HCT116 (cell line): Measurements from ENCODE around the gene COPZ1. TPM values are rescaled to one million over a fixed set of nuclear protein-coding genes. Genes with fewer than 3 reads are reported as not detected.

Source experiments
- ATAC-seq: fragments of 200-7000 bp; cut with Tn5 transposase; 2 replicates; pipeline ENCODE4 v1.9.1; 2020; ENCODE audit warnings: mild to moderate bottlenecking, moderate library complexity
- BruUV-seq: library from RNA; stranded (reverse); fragments of 400-500 nt; replicated peaks from 2 replicates; lab custom pipeline; 2021; lab: Mats Ljungman, UMichigan
- CTCF ChIA-PET: fragments of 300-600 bp; sonication (Branson Sonifier 250); formaldehyde crosslinking; loops from one replicate; lab custom pipeline; 2021; ENCODE audit warnings: antibody characterized with exemption; lab: Charles Lee
- POLR2A ChIA-PET: fragments of 300-600, 350-600 bp; sonication (Branson Sonifier 250); formaldehyde crosslinking; loops from one replicate; lab custom pipeline; 2021; ENCODE audit warnings: antibody characterized with exemption; lab: Charles Lee
- RAD21 ChIA-PET, 2 experiments: fragments of 300-600 bp; sonication (Branson Sonifier 250); formaldehyde crosslinking; loops; one replicate each; lab custom pipeline; 2023; ENCODE audit warnings: low total read pairs in 2 of 2; ENCODE audit not compliant: uncharacterized antibody in 2 of 2, unreplicated experiment in 2 of 2, low non-redundant PET in 1 of 2; lab: Charles Lee
- DNase-seq: peaks from one replicate; pipeline ENCODE4 v3.0.0-alpha.2; 2010; ENCODE audit warnings: low read depth, low spot score
- H2AFZ ChIP-seq: fragments of 200-600 bp; shearing (Covaris generic), sonication (generic); 2 replicates; pipeline ENCODE4 v1.6.1; 2017; ENCODE audit warnings: low read depth, mixed run types, mixed read lengths, antibody characterized with exemption, low read length; ENCODE audit not compliant: poor library complexity, severe bottlenecking
- H3K27ac ChIP-seq: 2 replicates; pipeline ENCODE4 v1.5.1; 2012; ENCODE audit warnings: low read depth, low read length
- H3K27me3 ChIP-seq: fragments of 200-600 bp; sonication (generic); 2 replicates; pipeline ENCODE4 v1.6.1; 2016; ENCODE audit warnings: mixed run types, low read length, mixed read lengths; ENCODE audit not compliant: insufficient read depth
- H3K36me3 ChIP-seq, 2 experiments: fragments of 200-500 bp in 1 of 2; fragments of 200-600 bp in 1 of 2; sonication (Bioruptor generic) in 1 of 2; sonication (generic) in 1 of 2; 2 replicates each; pipeline versions ENCODE4 v1.5.1 to v1.6.1; 2014 to 2016; ENCODE audit warnings: low read length in 2 of 2, inconsistent platforms in 1 of 2, mixed read lengths in 1 of 2, mixed run types in 1 of 2; ENCODE audit not compliant: insufficient read depth in 2 of 2, control insufficient read depth in 1 of 2
- H3K4me1 ChIP-seq, 2 experiments: fragments of 200-600 bp in 1 of 2; sonication (generic) in 1 of 2; 2 replicates each; pipeline versions ENCODE4 v1.5.1 to v1.6.1; 2012 to 2017; ENCODE audit warnings: low read length in 2 of 2, inconsistent platforms in 1 of 2, mild to moderate bottlenecking in 1 of 2, mixed read lengths in 1 of 2, mixed run types in 1 of 2, moderate library complexity in 1 of 2; ENCODE audit not compliant: insufficient read depth in 2 of 2, control insufficient read depth in 1 of 2
- H3K4me2 ChIP-seq: fragments of 200-600 bp; sonication (generic); 2 replicates; pipeline ENCODE4 v1.6.1; 2017; ENCODE audit warnings: mixed run types, low read length, mixed read lengths
- H3K4me3 ChIP-seq, 2 experiments: fragments of 200-600 bp in 1 of 2; sonication (generic) in 1 of 2; replicated peaks in 1 of 2; 2 replicates each; pipeline ENCODE4 v1.5.1; 2011 to 2016; ENCODE audit warnings: low read length in 2 of 2, control low read depth in 1 of 2, low read depth in 1 of 2, mild to moderate bottlenecking in 1 of 2, mixed read lengths in 1 of 2, mixed run types in 1 of 2
- H3K79me2 ChIP-seq: fragments of 200-600 bp; sonication (generic); 2 replicates; pipeline ENCODE4 v1.6.1; 2017; ENCODE audit warnings: mild to moderate bottlenecking, mixed run types, low read length, moderate library complexity, mixed read lengths; ENCODE audit not compliant: insufficient read depth
- H3K9ac ChIP-seq: fragments of 200-600 bp; sonication (generic); 2 replicates; pipeline ENCODE4 v1.6.1; 2016; ENCODE audit warnings: low read length, mixed read lengths
- H3K9me2 ChIP-seq: fragments of 200-600 bp; sonication (generic), shearing (Covaris generic); 2 replicates; pipeline ENCODE4 v1.6.1; 2017; ENCODE audit warnings: mixed run types, mild to moderate bottlenecking, moderate library complexity; ENCODE audit not compliant: insufficient read depth
- H3K9me3 ChIP-seq, 2 experiments: fragments of 200-500 bp in 1 of 2; fragments of 200-600 bp in 1 of 2; sonication (Bioruptor generic) in 1 of 2; sonication (generic) in 1 of 2; 2 replicates each; pipeline ENCODE4 v1.6.1; 2014 to 2017; ENCODE audit warnings: low read length in 2 of 2, mixed read lengths in 2 of 2, inconsistent platforms in 1 of 2, low read depth in 1 of 2, mild to moderate bottlenecking in 1 of 2, mixed run types in 1 of 2, moderate library complexity in 1 of 2; ENCODE audit not compliant: control insufficient read depth in 1 of 2, insufficient read depth in 1 of 2
- H4K20me1 ChIP-seq: fragments of 200-600 bp; sonication (generic), shearing (Covaris generic); 2 replicates; pipeline ENCODE4 v1.6.1; 2017; ENCODE audit warnings: mixed run types, mild to moderate bottlenecking, moderate library complexity; ENCODE audit not compliant: insufficient read depth
- EGR1 ChIP-seq: IDR thresholded peaks from 2 replicates; pipeline ENCODE4 v1.6.1; 2012; ENCODE audit warnings: low read depth
- ELF1 ChIP-seq: IDR thresholded peaks from 2 replicates; pipeline ENCODE4 v1.6.1; 2012; ENCODE audit warnings: low read depth, borderline replicate concordance
- EZH2 ChIP-seq: fragments of 200-600 bp; sonication (generic); IDR thresholded peaks from 2 replicates; pipeline ENCODE4 v1.6.1; 2017; ENCODE audit warnings: antibody characterized with exemption, mixed run types
- JUND ChIP-seq: IDR thresholded peaks from 2 replicates; pipeline ENCODE4 v1.6.1; 2012
- POLR2A ChIP-seq: IDR thresholded peaks from 2 replicates; pipeline ENCODE4 v1.7.0; 2011; ENCODE audit warnings: borderline replicate concordance; ENCODE audit not compliant: insufficient read depth, insufficient read length; ENCODE audit errors: extremely low read depth
- POLR2AphosphoS5 ChIP-seq: IDR thresholded peaks from 2 replicates; pipeline ENCODE4 v1.6.1; 2011; ENCODE audit warnings: mild to moderate bottlenecking, low read depth, low read length, moderate library complexity
- RAD21 ChIP-seq: IDR thresholded peaks from 2 replicates; pipeline ENCODE4 v1.6.1; 2012; ENCODE audit warnings: low read depth, mild to moderate bottlenecking
- TCF7L2 ChIP-seq: IDR thresholded peaks from 2 replicates; pipeline ENCODE4 v1.7.0; 2011; ENCODE audit warnings: borderline replicate concordance, inconsistent platforms; ENCODE audit not compliant: insufficient read depth, insufficient read length; ENCODE audit errors: extremely low read depth
- YY1 ChIP-seq: IDR thresholded peaks from 2 replicates; pipeline ENCODE4 v1.6.1; 2011; ENCODE audit warnings: low read length, low read depth, moderate library complexity, mild to moderate bottlenecking; ENCODE audit not compliant: insufficient replicate concordance; ENCODE audit errors: extremely low read depth
- ZFX ChIP-seq: fragments of 450-650 bp; IDR thresholded peaks from 2 replicates; pipeline ENCODE4 v1.6.1; 2017
- intact Hi-C: fragments of 100-400 bp; cut with micrococcal nuclease; formaldehyde crosslinking; loops from 2 replicates; pipeline ENCODE4 v1.10.0; 2022
- total RNA-seq: library from RNA; stranded (reverse); gene quantifications from one replicate; pipeline ENCODE4 v1.2.1, GENCODE V29; 2021; ENCODE audit not compliant: unreplicated experiment
- TF ChIP-seq, protein P1 (sequence below): IDR thresholded peaks from 2 replicates; pipeline ENCODE4 v1.6.1; 2012
- TF ChIP-seq, protein P2 (sequence below): IDR thresholded peaks from 2 replicates; pipeline ENCODE4 v1.6.1; 2011; ENCODE audit warnings: mild to moderate bottlenecking, low read length, moderate library complexity; ENCODE audit not compliant: insufficient replicate concordance; ENCODE audit errors: extremely low read depth
- TF ChIP-seq, protein P3 (sequence below): IDR thresholded peaks from 2 replicates; pipeline ENCODE4 v1.6.1; 2012
- TF ChIP-seq, protein P4 (sequence below): IDR thresholded peaks from 2 replicates; pipeline ENCODE4 v1.6.1; 2012; ENCODE audit warnings: low read depth

Gene COPZ1
- total RNA-seq, 1 experiment from 2014 or later, result 191 TPM

DNA sequence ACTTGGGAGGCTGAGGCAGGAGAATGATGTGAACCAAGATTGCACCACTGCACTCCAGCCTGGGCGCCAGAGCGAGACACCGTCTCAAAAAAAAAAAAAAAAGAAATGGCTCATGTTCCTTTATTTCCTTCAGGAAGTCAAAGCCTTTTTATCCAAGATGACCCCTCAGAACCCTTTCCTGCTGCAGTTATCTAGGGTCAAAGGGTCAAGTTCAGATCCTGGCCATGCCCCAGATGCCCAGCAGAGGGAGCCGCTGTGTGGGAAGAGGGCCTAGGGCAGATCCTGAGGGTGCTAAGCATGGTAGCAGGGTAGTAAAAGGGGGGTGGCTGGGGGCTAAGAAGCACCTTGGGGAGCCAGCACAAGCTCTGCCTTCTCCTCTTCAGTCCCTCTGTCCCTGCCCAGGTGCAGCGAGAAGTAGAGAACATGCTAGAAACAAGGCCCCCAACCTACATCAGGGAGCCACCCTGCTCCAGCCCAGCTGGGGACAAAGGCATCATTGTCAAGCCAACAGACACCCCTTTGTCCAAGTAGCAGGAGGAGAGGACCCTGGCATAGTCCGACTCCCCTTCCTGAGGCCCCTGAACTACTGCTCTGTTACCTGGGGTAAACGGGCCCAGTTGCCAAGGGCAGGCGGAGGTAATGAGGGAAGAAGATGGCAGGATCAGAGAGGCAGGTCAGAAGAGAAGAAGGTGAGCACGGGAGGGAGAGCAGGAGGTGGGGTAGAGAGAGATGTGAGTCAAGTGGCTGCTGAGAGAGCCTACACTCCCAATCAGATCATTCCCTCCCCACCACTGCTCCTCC lies 30.6 kb upstream of the COPZ1 start (continued):
- TF ChIP-seq POLR2AphosphoS5 (no peak), ZFX (no peak), TCF7L2 (no peak)
- TF ChIP-seq, protein P1, sequence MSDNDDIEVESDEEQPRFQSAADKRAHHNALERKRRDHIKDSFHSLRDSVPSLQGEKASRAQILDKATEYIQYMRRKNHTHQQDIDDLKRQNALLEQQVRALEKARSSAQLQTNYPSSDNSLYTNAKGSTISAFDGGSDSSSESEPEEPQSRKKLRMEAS, result no peak

DNA sequence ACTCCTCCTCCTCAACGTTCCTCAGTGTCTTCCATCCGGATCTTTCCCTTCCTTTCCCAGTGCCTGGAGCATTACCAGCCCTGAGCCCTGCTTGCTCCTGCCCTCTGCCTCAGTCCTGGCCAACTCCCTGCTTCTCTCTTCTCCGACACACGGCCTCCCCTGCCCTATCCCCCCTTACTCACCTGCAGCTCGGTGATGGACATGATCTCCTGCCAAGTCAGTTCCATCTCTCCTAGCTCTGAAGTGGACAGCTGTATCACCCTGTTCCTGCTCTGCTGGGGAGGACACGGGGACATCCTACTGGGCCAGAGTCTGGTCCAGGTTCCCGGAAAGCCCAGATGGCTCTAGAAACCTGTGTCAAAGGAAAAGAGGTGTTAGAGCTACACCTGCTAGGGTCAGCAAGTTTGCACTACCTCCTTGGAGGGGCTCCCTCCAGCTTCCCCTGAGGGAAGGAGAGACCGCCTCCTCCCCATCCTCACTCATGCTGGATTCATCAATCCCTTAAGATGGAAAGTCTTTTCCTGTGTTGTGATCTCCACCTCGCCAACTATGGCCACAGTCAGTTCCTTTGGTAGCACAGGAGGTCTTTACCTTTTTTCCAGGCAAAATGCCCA lies 29.9 kb upstream of the COPZ1 start:
- Histone ChIP-seq H2AFZ (no peak overlapping the region), H4K20me1 (no peaks in the 10 kb centered on the region), H3K27me3 (peaks cover 9% of the 10 kb centered on the region; the same call in 1 of the 2 replicates), H3K79me2 (no peaks in the 10 kb centered on the region), H3K9me3 (no peaks in the 10 kb centered on the region), H3K9ac (no peak overlapping the region), H3K4me2 (no peak overlapping the region), H3K4me1 (peaks cover 2 to 3% of the 10 kb centered on the region in 2 experiments; a peak in 3 of 4 replicates), H3K9me2 (no peaks in the 10 kb centered on the region), H3K27ac (no peak overlapping the region), H3K4me3 (no peak overlapping the region), H3K36me3 (no peaks in the 10 kb centered on the region)
- ChIA-PET CTCF (interaction anchor here (1.3 to 2.8 kb wide), 5 partner anchors 15 to 75 kb away, joined by 4 to 16 read pairs (median 6); partner anchors contain the start of genes CBX5, COPZ1 and HNRNPA1), POLR2A (interaction anchor here (1.0 to 2.3 kb wide), 2 partner anchors 8 to 15 kb away, joined by 4 to 10 read pairs; partner anchors contain the start of gene HNRNPA1), RAD21 (interaction anchor here in 1 of 2 experiments (1.1 to 1.6 kb wide), 4 partner anchors 64 to 73 kb away, joined by 3 to 5 read pairs (median 4); no protein-coding TSS in a partner anchor)
- TF ChIP-seq POLR2A (no peak), YY1 (no peak), JUND (no peak), EZH2 (no peak), RAD21 (no peak), EGR1 (no peak), ELF1 (no peak)
- TF ChIP-seq, protein P1, result no peak
- TF ChIP-seq, protein P2, sequence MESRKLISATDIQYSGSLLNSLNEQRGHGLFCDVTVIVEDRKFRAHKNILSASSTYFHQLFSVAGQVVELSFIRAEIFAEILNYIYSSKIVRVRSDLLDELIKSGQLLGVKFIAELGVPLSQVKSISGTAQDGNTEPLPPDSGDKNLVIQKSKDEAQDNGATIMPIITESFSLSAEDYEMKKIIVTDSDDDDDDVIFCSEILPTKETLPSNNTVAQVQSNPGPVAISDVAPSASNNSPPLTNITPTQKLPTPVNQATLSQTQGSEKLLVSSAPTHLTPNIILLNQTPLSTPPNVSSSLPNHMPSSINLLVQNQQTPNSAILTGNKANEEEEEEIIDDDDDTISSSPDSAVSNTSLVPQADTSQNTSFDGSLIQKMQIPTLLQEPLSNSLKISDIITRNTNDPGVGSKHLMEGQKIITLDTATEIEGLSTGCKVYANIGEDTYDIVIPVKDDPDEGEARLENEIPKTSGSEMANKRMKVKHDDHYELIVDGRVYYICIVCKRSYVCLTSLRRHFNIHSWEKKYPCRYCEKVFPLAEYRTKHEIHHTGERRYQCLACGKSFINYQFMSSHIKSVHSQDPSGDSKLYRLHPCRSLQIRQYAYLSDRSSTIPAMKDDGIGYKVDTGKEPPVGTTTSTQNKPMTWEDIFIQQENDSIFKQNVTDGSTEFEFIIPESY, result no peak
- TF ChIP-seq, protein P3, sequence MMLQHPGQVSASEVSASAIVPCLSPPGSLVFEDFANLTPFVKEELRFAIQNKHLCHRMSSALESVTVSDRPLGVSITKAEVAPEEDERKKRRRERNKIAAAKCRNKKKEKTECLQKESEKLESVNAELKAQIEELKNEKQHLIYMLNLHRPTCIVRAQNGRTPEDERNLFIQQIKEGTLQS, result no peak
- TF ChIP-seq, protein P4, sequence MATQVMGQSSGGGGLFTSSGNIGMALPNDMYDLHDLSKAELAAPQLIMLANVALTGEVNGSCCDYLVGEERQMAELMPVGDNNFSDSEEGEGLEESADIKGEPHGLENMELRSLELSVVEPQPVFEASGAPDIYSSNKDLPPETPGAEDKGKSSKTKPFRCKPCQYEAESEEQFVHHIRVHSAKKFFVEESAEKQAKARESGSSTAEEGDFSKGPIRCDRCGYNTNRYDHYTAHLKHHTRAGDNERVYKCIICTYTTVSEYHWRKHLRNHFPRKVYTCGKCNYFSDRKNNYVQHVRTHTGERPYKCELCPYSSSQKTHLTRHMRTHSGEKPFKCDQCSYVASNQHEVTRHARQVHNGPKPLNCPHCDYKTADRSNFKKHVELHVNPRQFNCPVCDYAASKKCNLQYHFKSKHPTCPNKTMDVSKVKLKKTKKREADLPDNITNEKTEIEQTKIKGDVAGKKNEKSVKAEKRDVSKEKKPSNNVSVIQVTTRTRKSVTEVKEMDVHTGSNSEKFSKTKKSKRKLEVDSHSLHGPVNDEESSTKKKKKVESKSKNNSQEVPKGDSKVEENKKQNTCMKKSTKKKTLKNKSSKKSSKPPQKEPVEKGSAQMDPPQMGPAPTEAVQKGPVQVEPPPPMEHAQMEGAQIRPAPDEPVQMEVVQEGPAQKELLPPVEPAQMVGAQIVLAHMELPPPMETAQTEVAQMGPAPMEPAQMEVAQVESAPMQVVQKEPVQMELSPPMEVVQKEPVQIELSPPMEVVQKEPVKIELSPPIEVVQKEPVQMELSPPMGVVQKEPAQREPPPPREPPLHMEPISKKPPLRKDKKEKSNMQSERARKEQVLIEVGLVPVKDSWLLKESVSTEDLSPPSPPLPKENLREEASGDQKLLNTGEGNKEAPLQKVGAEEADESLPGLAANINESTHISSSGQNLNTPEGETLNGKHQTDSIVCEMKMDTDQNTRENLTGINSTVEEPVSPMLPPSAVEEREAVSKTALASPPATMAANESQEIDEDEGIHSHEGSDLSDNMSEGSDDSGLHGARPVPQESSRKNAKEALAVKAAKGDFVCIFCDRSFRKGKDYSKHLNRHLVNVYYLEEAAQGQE, result no peak
- DNase-seq, result no peak
- BruUV-seq, result no TSS peak
- ATAC-seq, result no peak
- intact Hi-C loops, result loop anchor here (1.0 kb wide), 2 partner anchors 29 to 65 kb away; no protein-coding TSS in a partner anchor
